DMS114 treated with DMSO at 0.1 percent for 48 hours (cell line): ENCODE results near the gene MYBBP1A.

Experiments
- DNase-seq: peaks from one replicate; lab custom pipeline; 2025; ENCODE audit not compliant: unreplicated experiment; lab: John Stamatoyannopoulos, UW

MYBBP1A gene

GRCh38 chr17:4505187-4505586 lies 50.0 kb downstream of the MYBBP1A start:
- no peak for DNase-seq

- DNase-seq: no peak
Observed at GRCh38 chr17:4504188-4504587, 51.0 kb downstream of the MYBBP1A start.

- DNase-seq: no peak
Observed at GRCh38 chr17:4503283-4504025, 51.7 kb downstream of the MYBBP1A start.

- no peak for DNase-seq
Observed at GRCh38 chr17:4502466-4503154, 52.6 kb downstream of the MYBBP1A start.

DNA sequence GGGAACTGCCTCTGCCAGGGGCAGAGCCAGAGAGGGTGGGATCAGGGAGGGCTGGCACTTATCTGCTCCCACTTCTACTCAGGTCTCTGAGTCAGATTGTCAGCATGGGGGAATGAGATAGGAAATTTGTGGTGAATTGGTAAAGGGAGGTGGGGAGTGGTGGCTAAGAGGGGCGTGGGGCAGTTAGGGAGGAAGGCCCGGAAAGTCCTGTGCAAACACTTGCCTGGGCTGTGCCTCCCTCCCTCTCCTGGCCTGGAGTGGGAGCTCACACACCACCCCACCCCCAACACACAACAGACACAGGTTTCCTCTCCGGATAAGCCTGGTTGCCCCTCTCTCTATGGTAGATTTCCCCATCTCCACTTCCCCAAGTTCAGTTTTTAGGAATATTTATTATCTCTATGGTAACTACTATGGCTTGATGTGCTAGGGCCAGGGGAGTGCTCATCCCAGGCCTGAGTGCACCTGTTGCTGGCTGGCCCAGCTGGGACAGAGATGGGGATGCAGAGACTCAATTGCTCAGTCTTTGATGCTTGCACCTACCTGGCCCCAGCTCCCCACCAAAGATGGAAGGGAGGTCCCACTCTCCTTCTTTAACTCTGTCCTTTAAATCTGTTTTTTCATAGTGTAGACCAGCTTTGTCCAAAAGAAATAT lies 53.8 kb downstream of the MYBBP1A start:
- no peak for DNase-seq

GRCh38 chr17:4500191-4500571 lies 55.0 kb downstream of the MYBBP1A start:
- peak; percentile 13 for DNase-seq

DNA sequence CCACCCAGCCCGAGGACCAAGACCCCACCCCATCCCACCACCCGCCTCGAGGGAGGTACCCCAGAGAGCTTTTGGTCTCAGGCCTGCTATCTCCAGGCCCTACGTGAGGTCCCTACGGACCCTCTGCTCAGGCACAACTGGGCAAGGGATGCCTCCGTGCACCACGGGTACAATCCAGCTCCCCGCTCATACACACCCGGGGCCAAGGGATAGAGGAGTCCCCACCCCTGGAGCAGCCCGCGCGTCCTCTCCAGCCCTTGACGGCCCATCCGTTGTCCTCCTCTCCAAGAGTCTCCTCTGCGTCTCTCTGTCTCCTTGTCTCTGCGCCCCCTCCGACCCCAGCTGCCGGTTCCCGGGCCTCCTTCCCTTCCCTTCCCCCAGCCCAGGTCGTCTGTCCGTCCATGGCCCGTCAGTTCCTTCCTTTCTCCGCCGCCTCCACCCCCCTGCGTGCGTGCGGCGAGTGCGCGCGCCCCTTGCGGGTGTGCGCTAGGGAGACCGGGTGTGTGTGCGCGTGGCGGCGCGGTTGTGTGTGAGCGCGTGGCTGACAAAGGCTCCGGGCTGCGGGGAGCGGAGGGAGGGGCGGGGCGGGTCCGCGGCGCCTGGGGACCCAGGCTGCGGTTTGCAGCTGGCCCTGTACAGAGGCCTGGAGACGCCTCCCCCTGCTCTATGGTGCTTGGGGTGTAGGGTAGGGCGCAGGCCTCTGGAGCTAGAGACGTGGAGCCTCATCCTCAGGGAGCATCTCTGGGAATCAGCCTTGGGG lies 55.6 kb downstream of the MYBBP1A start:
- no peak for DNase-seq

- DNase-seq: peak; percentile 27
Observed at GRCh38 chr17:4498461-4499397, 56.5 kb downstream of the MYBBP1A start, which contains the start of gene SPNS2. TSS of gene SPNS2 (plus strand) at chr17:4498881. CDS start at chr17:4499048, 167 bp downstream.

DNA sequence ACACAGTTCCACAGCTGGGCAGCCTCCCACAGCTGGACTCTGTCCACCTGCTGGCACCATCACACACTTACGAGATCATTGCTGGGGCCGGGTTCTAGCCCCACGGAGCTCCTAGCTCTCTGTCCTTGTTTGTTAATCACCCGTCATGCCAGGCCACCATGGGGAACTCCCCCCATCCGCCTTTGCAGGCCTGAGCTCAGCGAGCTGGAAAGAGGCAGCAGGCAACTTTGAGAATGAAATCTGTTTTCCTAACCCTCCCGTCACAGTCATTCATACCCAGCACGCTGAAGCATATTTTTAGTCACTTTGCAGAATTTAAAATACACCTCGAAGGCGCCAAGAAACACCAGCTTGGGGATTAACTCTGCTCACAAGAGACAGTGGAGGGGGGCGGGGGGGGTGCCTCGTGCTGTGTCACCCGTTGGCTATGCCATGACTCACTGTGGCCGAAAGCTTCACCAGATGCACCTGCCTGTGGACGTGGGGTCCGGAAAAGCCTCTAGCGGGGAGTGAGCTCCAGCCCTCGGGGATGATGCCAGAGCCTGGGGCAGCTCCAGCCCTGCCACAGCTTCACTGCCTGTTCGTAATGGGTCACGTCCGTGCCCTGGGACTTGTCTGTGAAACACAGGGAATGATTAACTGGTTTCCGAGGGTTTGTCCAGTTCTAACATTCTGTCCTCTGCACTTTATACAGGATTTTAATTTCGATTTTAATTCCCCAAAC lies 57.9 kb downstream of the MYBBP1A start:
- no peak for DNase-seq

DNA sequence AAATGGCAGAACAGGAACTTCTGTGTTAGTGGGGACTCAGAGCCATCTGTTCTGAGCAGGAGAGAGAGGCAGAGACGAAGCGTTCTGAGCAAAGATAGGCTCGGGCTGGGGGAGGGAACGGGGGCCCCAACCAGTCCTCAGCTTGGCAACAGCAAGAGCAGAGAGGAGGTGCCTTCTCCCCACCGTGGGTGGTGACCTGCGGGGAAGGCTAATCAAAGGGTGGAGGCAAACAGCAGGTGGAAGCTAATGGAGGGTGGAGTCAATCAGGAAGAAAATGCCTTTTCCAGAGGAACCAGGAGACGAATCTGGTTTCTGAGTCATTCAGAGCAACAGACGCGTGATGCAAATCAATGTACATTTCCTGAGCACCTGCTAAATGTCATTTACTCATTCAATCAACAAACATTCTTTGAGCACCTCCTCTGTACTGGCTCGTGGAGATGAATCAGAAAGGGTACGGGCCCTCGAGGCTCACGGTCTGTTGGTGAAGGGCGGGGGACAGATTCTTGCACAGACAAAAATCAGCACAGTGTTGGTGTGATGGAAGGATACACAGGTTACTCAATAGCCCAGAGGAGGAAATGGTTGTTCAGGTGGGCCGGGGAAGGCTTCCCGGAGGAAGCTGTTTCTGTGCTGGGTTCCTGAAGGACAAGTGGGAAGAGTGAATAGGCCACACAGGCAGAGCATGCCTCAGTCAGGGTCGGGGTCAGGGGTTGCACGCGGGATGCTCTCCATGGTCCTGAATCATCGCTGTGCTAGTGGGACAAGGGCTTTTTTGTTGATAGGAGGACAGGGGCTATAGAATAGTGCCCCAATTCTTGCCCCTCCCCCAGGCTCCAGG lies 62.2 kb downstream of the MYBBP1A start:
- DNase-seq: no peak

DNA sequence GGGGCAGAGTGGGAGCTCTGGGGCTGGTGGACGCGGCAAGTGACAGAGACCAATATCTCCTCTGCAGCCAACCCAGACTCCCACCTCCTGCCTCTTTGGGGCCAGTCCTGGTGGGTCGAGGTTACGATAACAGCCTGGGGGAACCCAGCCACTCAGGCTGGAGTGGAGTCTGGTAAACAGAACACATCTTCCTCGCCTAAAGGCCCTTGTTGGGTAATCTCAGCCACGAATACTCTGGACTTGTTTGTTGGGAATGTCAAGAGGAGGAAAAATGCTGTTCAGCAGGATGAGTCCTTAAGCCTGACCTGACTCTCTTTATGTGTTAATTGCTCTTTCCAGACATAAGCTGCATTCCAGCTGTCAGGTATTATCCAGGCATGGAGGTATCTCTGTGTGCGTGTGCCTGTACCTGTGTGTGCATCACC lies 64.5 kb downstream of the MYBBP1A start:
- DNase-seq: no peak

- DNase-seq: no peak
Observed at GRCh38 chr17:4490109-4490591, 65.0 kb downstream of the MYBBP1A start.

- no peak for DNase-seq
Observed at GRCh38 chr17:4488989-4489595, 66.1 kb downstream of the MYBBP1A start.
